HCT116 (cell line): ENCODE measurements around the gene MAGED1. TPM values are rescaled to one million over a fixed set of nuclear protein-coding genes. Genes with fewer than 3 reads are reported as not detected.

Source experiments
- ATAC-seq: fragments of 200-7000 bp; cut with Tn5 transposase; 2 replicates; pipeline ENCODE4 v1.9.1; 2020; ENCODE audit warnings: mild to moderate bottlenecking, moderate library complexity
- BruUV-seq: library from RNA; stranded (reverse); fragments of 400-500 nt; replicated peaks from 2 replicates; lab custom pipeline; 2021; lab: Mats Ljungman, UMichigan
- CTCF ChIA-PET: fragments of 300-600 bp; sonication (Branson Sonifier 250); formaldehyde crosslinking; loops from one replicate; lab custom pipeline; 2021; ENCODE audit warnings: antibody characterized with exemption; lab: Charles Lee
- POLR2A ChIA-PET: fragments of 300-600, 350-600 bp; sonication (Branson Sonifier 250); formaldehyde crosslinking; loops from one replicate; lab custom pipeline; 2021; ENCODE audit warnings: antibody characterized with exemption; lab: Charles Lee
- RAD21 ChIA-PET, 2 experiments: fragments of 300-600 bp; sonication (Branson Sonifier 250); formaldehyde crosslinking; loops; one replicate each; lab custom pipeline; 2023; ENCODE audit warnings: low total read pairs in 2 of 2; ENCODE audit not compliant: uncharacterized antibody in 2 of 2, unreplicated experiment in 2 of 2, low non-redundant PET in 1 of 2; lab: Charles Lee
- DNase-seq: peaks from one replicate; pipeline ENCODE4 v3.0.0-alpha.2; 2010; ENCODE audit warnings: low read depth, low spot score
- H2AFZ ChIP-seq: fragments of 200-600 bp; shearing (Covaris generic), sonication (generic); 2 replicates; pipeline ENCODE4 v1.6.1; 2017; ENCODE audit warnings: low read depth, mixed run types, mixed read lengths, antibody characterized with exemption, low read length; ENCODE audit not compliant: poor library complexity, severe bottlenecking
- H3K27ac ChIP-seq: 2 replicates; pipeline ENCODE4 v1.5.1; 2012; ENCODE audit warnings: low read depth, low read length
- H3K27me3 ChIP-seq: fragments of 200-600 bp; sonication (generic); 2 replicates; pipeline ENCODE4 v1.6.1; 2016; ENCODE audit warnings: mixed run types, low read length, mixed read lengths; ENCODE audit not compliant: insufficient read depth
- H3K36me3 ChIP-seq, 2 experiments: fragments of 200-500 bp in 1 of 2; fragments of 200-600 bp in 1 of 2; sonication (Bioruptor generic) in 1 of 2; sonication (generic) in 1 of 2; 2 replicates each; pipeline versions ENCODE4 v1.5.1 to v1.6.1; 2014 to 2016; ENCODE audit warnings: low read length in 2 of 2, inconsistent platforms in 1 of 2, mixed read lengths in 1 of 2, mixed run types in 1 of 2; ENCODE audit not compliant: insufficient read depth in 2 of 2, control insufficient read depth in 1 of 2
- H3K4me1 ChIP-seq, 2 experiments: fragments of 200-600 bp in 1 of 2; sonication (generic) in 1 of 2; 2 replicates each; pipeline versions ENCODE4 v1.5.1 to v1.6.1; 2012 to 2017; ENCODE audit warnings: low read length in 2 of 2, inconsistent platforms in 1 of 2, mild to moderate bottlenecking in 1 of 2, mixed read lengths in 1 of 2, mixed run types in 1 of 2, moderate library complexity in 1 of 2; ENCODE audit not compliant: insufficient read depth in 2 of 2, control insufficient read depth in 1 of 2
- H3K4me2 ChIP-seq: fragments of 200-600 bp; sonication (generic); 2 replicates; pipeline ENCODE4 v1.6.1; 2017; ENCODE audit warnings: mixed run types, low read length, mixed read lengths
- H3K4me3 ChIP-seq, 2 experiments: fragments of 200-600 bp in 1 of 2; sonication (generic) in 1 of 2; replicated peaks in 1 of 2; 2 replicates each; pipeline ENCODE4 v1.5.1; 2011 to 2016; ENCODE audit warnings: low read length in 2 of 2, control low read depth in 1 of 2, low read depth in 1 of 2, mild to moderate bottlenecking in 1 of 2, mixed read lengths in 1 of 2, mixed run types in 1 of 2
- H3K79me2 ChIP-seq: fragments of 200-600 bp; sonication (generic); 2 replicates; pipeline ENCODE4 v1.6.1; 2017; ENCODE audit warnings: mild to moderate bottlenecking, mixed run types, low read length, moderate library complexity, mixed read lengths; ENCODE audit not compliant: insufficient read depth
- H3K9ac ChIP-seq: fragments of 200-600 bp; sonication (generic); 2 replicates; pipeline ENCODE4 v1.6.1; 2016; ENCODE audit warnings: low read length, mixed read lengths
- H3K9me2 ChIP-seq: fragments of 200-600 bp; sonication (generic), shearing (Covaris generic); 2 replicates; pipeline ENCODE4 v1.6.1; 2017; ENCODE audit warnings: mixed run types, mild to moderate bottlenecking, moderate library complexity; ENCODE audit not compliant: insufficient read depth
- H3K9me3 ChIP-seq, 2 experiments: fragments of 200-500 bp in 1 of 2; fragments of 200-600 bp in 1 of 2; sonication (Bioruptor generic) in 1 of 2; sonication (generic) in 1 of 2; 2 replicates each; pipeline ENCODE4 v1.6.1; 2014 to 2017; ENCODE audit warnings: low read length in 2 of 2, mixed read lengths in 2 of 2, inconsistent platforms in 1 of 2, low read depth in 1 of 2, mild to moderate bottlenecking in 1 of 2, mixed run types in 1 of 2, moderate library complexity in 1 of 2; ENCODE audit not compliant: control insufficient read depth in 1 of 2, insufficient read depth in 1 of 2
- H4K20me1 ChIP-seq: fragments of 200-600 bp; sonication (generic), shearing (Covaris generic); 2 replicates; pipeline ENCODE4 v1.6.1; 2017; ENCODE audit warnings: mixed run types, mild to moderate bottlenecking, moderate library complexity; ENCODE audit not compliant: insufficient read depth
- ATF3 ChIP-seq: IDR thresholded peaks from 2 replicates; pipeline ENCODE4 v1.6.1; 2012
- CBX3 ChIP-seq: IDR thresholded peaks from 2 replicates; pipeline ENCODE4 v1.6.1; 2012; ENCODE audit warnings: low read depth
- CTCF ChIP-seq, 3 experiments: fragments of 200-600 bp in 1 of 3; sonication (generic) in 1 of 3; IDR thresholded peaks in 2 of 3; conservative IDR thresholded peaks in 1 of 3; 2 replicates each; pipeline ENCODE4 v1.5.1; 2012 to 2017; ENCODE audit warnings: low read depth in 2 of 3, low read length in 2 of 3, antibody characterized with exemption in 1 of 3, borderline replicate concordance in 1 of 3, control low read depth in 1 of 3, mild to moderate bottlenecking in 1 of 3, mixed read lengths in 1 of 3, mixed run types in 1 of 3, moderate library complexity in 1 of 3; ENCODE audit not compliant: insufficient read depth in 1 of 3
- EGR1 ChIP-seq: IDR thresholded peaks from 2 replicates; pipeline ENCODE4 v1.6.1; 2012; ENCODE audit warnings: low read depth
- ELF1 ChIP-seq: IDR thresholded peaks from 2 replicates; pipeline ENCODE4 v1.6.1; 2012; ENCODE audit warnings: low read depth, borderline replicate concordance
- EZH2 ChIP-seq: fragments of 200-600 bp; sonication (generic); IDR thresholded peaks from 2 replicates; pipeline ENCODE4 v1.6.1; 2017; ENCODE audit warnings: antibody characterized with exemption, mixed run types
- EZH2phosphoT487 ChIP-seq: fragments of 200-600 bp; IDR thresholded peaks from 2 replicates; pipeline ENCODE4 v1.6.1; 2018; ENCODE audit warnings: antibody characterized with exemption, borderline replicate concordance
- FOSL1 ChIP-seq: IDR thresholded peaks from 2 replicates; pipeline ENCODE4 v1.6.1; 2012; ENCODE audit warnings: low read depth
- JUND ChIP-seq: IDR thresholded peaks from 2 replicates; pipeline ENCODE4 v1.6.1; 2012
- MAX ChIP-seq: IDR thresholded peaks from 2 replicates; pipeline ENCODE4 v1.6.1; 2012
- POLR2A ChIP-seq: IDR thresholded peaks from 2 replicates; pipeline ENCODE4 v1.7.0; 2011; ENCODE audit warnings: borderline replicate concordance; ENCODE audit not compliant: insufficient read depth, insufficient read length; ENCODE audit errors: extremely low read depth
- RAD21 ChIP-seq: IDR thresholded peaks from 2 replicates; pipeline ENCODE4 v1.6.1; 2012; ENCODE audit warnings: low read depth, mild to moderate bottlenecking
- REST ChIP-seq: IDR thresholded peaks from 2 replicates; pipeline ENCODE4 v1.6.1; 2012; ENCODE audit warnings: low read depth
- SRF ChIP-seq: IDR thresholded peaks from 2 replicates; pipeline ENCODE4 v1.6.1; 2012; ENCODE audit warnings: low read depth
- TCF7L2 ChIP-seq: IDR thresholded peaks from 2 replicates; pipeline ENCODE4 v1.7.0; 2011; ENCODE audit warnings: borderline replicate concordance, inconsistent platforms; ENCODE audit not compliant: insufficient read depth, insufficient read length; ENCODE audit errors: extremely low read depth
- YY1 ChIP-seq: IDR thresholded peaks from 2 replicates; pipeline ENCODE4 v1.6.1; 2011; ENCODE audit warnings: low read length, low read depth, moderate library complexity, mild to moderate bottlenecking; ENCODE audit not compliant: insufficient replicate concordance; ENCODE audit errors: extremely low read depth
- ZFX ChIP-seq: fragments of 450-650 bp; IDR thresholded peaks from 2 replicates; pipeline ENCODE4 v1.6.1; 2017
- ZNF274 ChIP-seq: fragments of 200-500 bp; sonication (Bioruptor generic); IDR thresholded peaks from 2 replicates; pipeline ENCODE4 v1.6.1; 2014; ENCODE audit warnings: mild to moderate bottlenecking, low read depth, low read length, inconsistent platforms
- intact Hi-C: fragments of 100-400 bp; cut with micrococcal nuclease; formaldehyde crosslinking; loops from 2 replicates; pipeline ENCODE4 v1.10.0; 2022
- total RNA-seq: library from RNA; stranded (reverse); gene quantifications from one replicate; pipeline ENCODE4 v1.2.1, GENCODE V29; 2021; ENCODE audit not compliant: unreplicated experiment

MAGED1 gene
- total RNA-seq, 1 experiment from 2014 or later, result 82.3 TPM

- Histone ChIP-seq H3K9me2 (no peaks in the 10 kb centered on the region), H3K4me1 (no peaks in the 10 kb centered on the region), H4K20me1 (no peaks in the 10 kb centered on the region), H3K27me3 (no peaks in the 10 kb centered on the region), H3K9me3 (no peaks in the 10 kb centered on the region), H3K4me3 (no peak overlapping the region), H3K9ac (no peak overlapping the region), H3K79me2 (peaks cover 16% of the 10 kb centered on the region), H2AFZ (no peak overlapping the region), H3K36me3 (no peaks in the 10 kb centered on the region; a peak in 1 of 4 replicates), H3K4me2 (no peak overlapping the region), H3K27ac (no peak overlapping the region)
- ChIA-PET POLR2A (no interaction called here), CTCF (no interaction called here), RAD21 (no interaction called here)
- BruUV-seq, result no TSS peak
- TF ChIP-seq EZH2phosphoT487, result no peak
- TF ChIP-seq ELF1, result no peak
- TF ChIP-seq CTCF (IDR thresholded peaks at IDR 0.05 in 2 of 3, conservative IDR thresholded peaks at IDR 0.05 in 1 of 3; ENCODE audit: borderline replicate concordance in 1 of 3, insufficient read depth in 1 of 3, low read depth in 2 of 3, low read length in 2 of 3), result no peak
- TF ChIP-seq CBX3, result no peak
- TF ChIP-seq JUND, result no peak
- TF ChIP-seq ZNF274, result no peak
- no peak for TF ChIP-seq SRF
- TF ChIP-seq MAX, result no peak
- TF ChIP-seq TCF7L2, result no peak
- TF ChIP-seq FOSL1, result no peak
- no peak for TF ChIP-seq YY1
- TF ChIP-seq REST, result no peak
- TF ChIP-seq ZFX, result no peak
- no peak for TF ChIP-seq ATF3
- no peak for TF ChIP-seq POLR2A
- TF ChIP-seq RAD21, result no peak
- no peak for TF ChIP-seq EZH2
- TF ChIP-seq EGR1, result no peak
- intact Hi-C loops, result no loop called here
- DNase-seq (no peak), ATAC-seq (no peak)
Measured at GRCh38 chrX:51852096-51852495, 41.3 kb upstream of the MAGED1 start.
